Gastrocnemius medialis (tissue), 4 donors: ENCODE results near the gene DPAGT1. TPM values are rescaled to one million over a fixed set of nuclear protein-coding genes. Genes with fewer than 3 reads are reported as not detected.

Experiments used
- ATAC-seq, 2 donors: fragments of 150-250 bp; one replicate each; pipeline ENCODE4 v1.9.1; 2016
- DNase-seq, 2 donors: peaks; one replicate each; pipeline ENCODE4 v3.0.0-alpha.2; 2019
- H3K27ac ChIP-seq, 4 donors: fragments of 200-600 bp; sonication (generic); 1 replicate in 1 of 4; 2 replicates in 3 of 4; pipeline ENCODE4 v1.5.1; 2016 to 2018; ENCODE audit warnings: mild to moderate bottlenecking in 2 of 4, moderate library complexity in 1 of 4
- H3K27me3 ChIP-seq, 3 donors: fragments of 200-600 bp; sonication (generic) in 2 of 3; 1 replicate in 1 of 3; 2 replicates in 2 of 3; pipeline versions ENCODE4 v1.5.1 to v1.6.0; 2016 to 2019; ENCODE audit warnings: mild to moderate bottlenecking in 1 of 3, moderate library complexity in 1 of 3
- H3K36me3 ChIP-seq, 2 donors: fragments of 200-600 bp; sonication (generic) in 1 of 2; one replicate each; pipeline ENCODE4 v1.5.1; 2017 to 2018
- H3K4me1 ChIP-seq, 2 donors: fragments of 200-600 bp; sonication (generic) in 1 of 2; one replicate each; pipeline ENCODE4 v1.5.1; 2016 to 2017; ENCODE audit warnings: mild to moderate bottlenecking in 2 of 2
- H3K4me3 ChIP-seq, 4 donors: fragments of 200-600 bp; sonication (generic) in 3 of 4; 1 replicate in 1 of 4; 2 replicates in 3 of 4; pipeline ENCODE4 v1.5.1; 2016 to 2019; ENCODE audit warnings: mild to moderate bottlenecking in 2 of 4
- H3K9me3 ChIP-seq, 3 donors: fragments of 200-600 bp; sonication (generic) in 2 of 3; 1 replicate in 1 of 3; 2 replicates in 2 of 3; pipeline ENCODE4 v1.5.1; 2016 to 2019
- POLR2A ChIP-seq, 2 donors: fragments of 450-650 bp; IDR thresholded peaks; one replicate each; pipeline ENCODE4 v1.6.1; 2017; ENCODE audit warnings: antibody characterized with exemption in 2 of 2, mild to moderate bottlenecking in 2 of 2, moderate library complexity in 2 of 2
- in situ Hi-C, 4 donors: fragments of 200-750 bp; cut with MboI; loops; one replicate each; pipeline versions ENCODE4 v1.15.0 to v1.8.0; 2017; ENCODE audit warnings: low sequenced_read_pairs in 4 of 4
- intact Hi-C: fragments of 100-400 bp; cut with DNase I; formaldehyde crosslinking; loops from one replicate; pipeline ENCODE4 v1.15.1; 2023; ENCODE audit warnings: low total_unique reads
- total RNA-seq, 4 donors: library from RNA; depleted of rRNA; stranded (reverse); fragments of >200 nt; gene quantifications; one replicate each; pipeline versions ENCODE4 v1.1.0 to v1.2.3, GENCODE V29; 2016
- TF ChIP-seq, protein P1 (sequence below), 5 experiments: fragments of 450-650 bp in 3 of 5; fragments of 200-600 bp in 2 of 5; sonication (generic) in 2 of 5; IDR thresholded peaks in 4 of 5; conservative IDR thresholded peaks in 1 of 5; 1 replicate in 4 of 5; 2 replicates in 1 of 5; pipeline ENCODE4 v1.5.1; 2016 to 2019; ENCODE audit warnings: antibody characterized with exemption in 5 of 5, mild to moderate bottlenecking in 3 of 5, moderate library complexity in 3 of 5

The DPAGT1 gene
- total RNA-seq, 4 donors from 2014 or later = 8.9 to 34.0 (median 15.1) TPM

DNA sequence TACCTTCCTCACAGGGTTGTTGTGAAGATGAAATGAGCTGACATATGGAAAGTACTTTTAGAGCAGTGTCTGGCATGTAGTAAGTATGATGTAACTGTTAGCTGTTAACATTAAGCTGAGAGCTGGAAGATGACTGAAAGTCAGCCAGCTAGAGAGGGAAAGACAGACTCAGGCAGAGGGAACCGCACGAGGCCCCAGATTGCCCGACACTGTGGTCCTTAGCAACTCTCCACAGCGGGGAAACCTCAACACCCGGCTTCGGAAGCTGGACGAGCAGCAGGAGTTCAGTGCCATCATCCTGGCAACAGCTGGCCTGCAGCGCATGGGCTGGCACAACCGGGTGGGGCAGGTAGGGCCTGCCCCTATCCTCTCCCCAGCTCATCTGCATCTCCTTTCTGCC is 10.5 kb downstream of the DPAGT1 start:
- DNase-seq (no peak), ATAC-seq (no peak)
- Histone ChIP-seq H3K36me3 (peaks cover 0 to 7% of the 10 kb centered on the region in 2 donors), H3K4me3 (no peak overlapping the region), H3K4me1 (peaks cover 15 to 24% of the 10 kb centered on the region in 2 donors), H3K9me3 (no peaks in the 10 kb centered on the region), H3K27ac (no peak overlapping the region), H3K27me3 (no peaks in the 10 kb centered on the region)
- in situ Hi-C loops (no loop called here), intact Hi-C loops (no loop called here)
- TF ChIP-seq, protein P1, sequence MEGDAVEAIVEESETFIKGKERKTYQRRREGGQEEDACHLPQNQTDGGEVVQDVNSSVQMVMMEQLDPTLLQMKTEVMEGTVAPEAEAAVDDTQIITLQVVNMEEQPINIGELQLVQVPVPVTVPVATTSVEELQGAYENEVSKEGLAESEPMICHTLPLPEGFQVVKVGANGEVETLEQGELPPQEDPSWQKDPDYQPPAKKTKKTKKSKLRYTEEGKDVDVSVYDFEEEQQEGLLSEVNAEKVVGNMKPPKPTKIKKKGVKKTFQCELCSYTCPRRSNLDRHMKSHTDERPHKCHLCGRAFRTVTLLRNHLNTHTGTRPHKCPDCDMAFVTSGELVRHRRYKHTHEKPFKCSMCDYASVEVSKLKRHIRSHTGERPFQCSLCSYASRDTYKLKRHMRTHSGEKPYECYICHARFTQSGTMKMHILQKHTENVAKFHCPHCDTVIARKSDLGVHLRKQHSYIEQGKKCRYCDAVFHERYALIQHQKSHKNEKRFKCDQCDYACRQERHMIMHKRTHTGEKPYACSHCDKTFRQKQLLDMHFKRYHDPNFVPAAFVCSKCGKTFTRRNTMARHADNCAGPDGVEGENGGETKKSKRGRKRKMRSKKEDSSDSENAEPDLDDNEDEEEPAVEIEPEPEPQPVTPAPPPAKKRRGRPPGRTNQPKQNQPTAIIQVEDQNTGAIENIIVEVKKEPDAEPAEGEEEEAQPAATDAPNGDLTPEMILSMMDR (IDR thresholded peaks at IDR 0.05 in 4 of 5, conservative IDR thresholded peaks at IDR 0.05 in 1 of 5) = no peak
- no peak for TF ChIP-seq POLR2A (IDR thresholded peaks at IDR 0.05)

DNA sequence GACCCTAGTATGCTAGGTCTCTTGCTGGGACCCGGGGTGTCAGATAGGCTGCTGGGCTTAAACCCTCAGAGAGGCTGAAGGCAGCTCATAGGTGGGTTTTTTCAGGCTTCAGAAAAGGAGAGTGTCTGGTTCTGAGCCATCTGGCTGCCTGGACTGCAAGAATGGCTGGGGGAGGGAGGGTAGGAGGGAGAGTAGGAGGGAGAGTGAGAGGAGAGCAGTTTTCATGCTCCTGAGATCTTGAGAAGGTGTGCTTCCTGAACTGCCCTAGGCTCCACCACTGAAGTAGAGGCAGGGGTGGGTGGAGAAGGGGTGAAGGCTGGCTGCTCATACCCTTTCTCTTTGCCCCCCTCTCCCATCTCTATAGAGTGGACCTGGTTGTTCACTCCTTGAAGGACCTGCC is 12.3 kb downstream of the DPAGT1 start:
- Histone ChIP-seq H3K4me3 (no peak overlapping the region), H3K27ac (no peak overlapping the region), H3K9me3 (no peaks in the 10 kb centered on the region), H3K36me3 (peaks cover 0 to 7% of the 10 kb centered on the region in 2 donors), H3K27me3 (no peaks in the 10 kb centered on the region), H3K4me1 (peaks cover 22 to 31% of the 10 kb centered on the region in 2 donors)
- in situ Hi-C loops (no loop called here), intact Hi-C loops (no loop called here)
- no peak for DNase-seq
- TF ChIP-seq, protein P1 (IDR thresholded peaks at IDR 0.05 in 4 of 5, conservative IDR thresholded peaks at IDR 0.05 in 1 of 5) = no peak
- TF ChIP-seq POLR2A (IDR thresholded peaks at IDR 0.05) = no peak
- ATAC-seq = no peak

DNA sequence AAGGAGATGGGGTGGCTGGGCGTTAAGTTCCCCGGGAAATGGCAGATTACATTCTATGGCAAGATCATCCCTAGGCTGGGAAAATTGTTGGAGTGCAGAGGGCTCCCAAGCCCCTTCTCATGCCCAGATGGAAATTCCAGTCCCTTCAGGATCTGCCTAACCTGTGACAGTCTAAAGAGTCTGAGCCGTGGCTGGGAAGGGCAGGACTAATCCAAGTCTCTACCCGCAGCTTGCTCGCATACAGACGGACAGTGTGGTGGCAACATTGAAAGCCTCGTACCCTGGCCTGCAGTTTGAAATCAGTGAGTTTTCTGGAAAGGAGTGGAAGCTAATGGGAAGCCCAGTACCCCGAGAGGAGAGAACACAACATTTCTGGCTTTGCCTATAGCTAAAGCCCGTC is 13.2 kb downstream of the DPAGT1 start:
- DNase-seq = no peak

DNA sequence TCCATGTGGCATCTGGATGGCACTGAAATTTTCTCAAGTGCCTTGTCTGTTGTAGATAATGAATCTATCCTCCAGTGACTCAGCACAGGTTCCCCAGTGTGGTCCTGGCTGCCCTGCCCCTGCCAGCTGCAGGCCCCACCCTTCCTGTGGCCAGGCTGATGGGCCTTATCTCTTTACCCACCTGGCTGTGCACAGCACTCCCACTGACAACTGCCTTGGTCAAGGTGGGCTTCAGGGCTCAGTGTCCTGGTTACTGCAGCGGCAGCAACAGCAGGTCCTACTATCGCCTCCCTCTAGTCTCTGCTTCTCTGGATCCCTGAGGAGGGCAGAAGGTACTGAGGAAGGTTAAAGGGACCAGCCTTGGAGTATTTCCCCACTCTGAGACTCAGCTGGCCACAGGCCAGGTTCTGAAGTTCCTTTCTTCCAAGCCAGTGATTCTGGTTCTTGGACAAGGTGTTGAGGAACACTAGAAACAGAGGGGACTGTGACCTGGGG is 13.9 kb downstream of the DPAGT1 start:
- no peak overlapping the region for H3K4me3 ChIP-seq
- no peaks in the 10 kb centered on the region for H3K27me3 ChIP-seq
- DNase-seq (no peak), ATAC-seq (no peak)
- in situ Hi-C loops (no loop called here), intact Hi-C loops (no loop called here)
- no peak overlapping the region for H3K27ac ChIP-seq
- no peak for TF ChIP-seq POLR2A (IDR thresholded peaks at IDR 0.05)
- TF ChIP-seq, protein P1 (IDR thresholded peaks at IDR 0.05 in 4 of 5, conservative IDR thresholded peaks at IDR 0.05 in 1 of 5) = no peak
- peaks cover 0 to 3% of the 10 kb centered on the region in 2 donors for H3K36me3 ChIP-seq
- no peaks in the 10 kb centered on the region for H3K9me3 ChIP-seq
- H3K4me1 ChIP-seq = peaks cover 15 to 19% of the 10 kb centered on the region in 2 donors

More for the DNA sequence above, 13.2 kb downstream of the DPAGT1 start:
- TF ChIP-seq POLR2A (IDR thresholded peaks at IDR 0.05) = no peak
- TF ChIP-seq, protein P1 (IDR thresholded peaks at IDR 0.05 in 4 of 5, conservative IDR thresholded peaks at IDR 0.05 in 1 of 5) = no peak
- Histone ChIP-seq H3K27me3 (no peaks in the 10 kb centered on the region), H3K4me3 (no peak overlapping the region), H3K9me3 (no peaks in the 10 kb centered on the region), H3K36me3 (peaks cover 0 to 7% of the 10 kb centered on the region in 2 donors), H3K27ac (no peak overlapping the region), H3K4me1 (peaks cover 18 to 25% of the 10 kb centered on the region in 2 donors)
- in situ Hi-C loops (no loop called here), intact Hi-C loops (no loop called here)
- no peak for ATAC-seq

DNA sequence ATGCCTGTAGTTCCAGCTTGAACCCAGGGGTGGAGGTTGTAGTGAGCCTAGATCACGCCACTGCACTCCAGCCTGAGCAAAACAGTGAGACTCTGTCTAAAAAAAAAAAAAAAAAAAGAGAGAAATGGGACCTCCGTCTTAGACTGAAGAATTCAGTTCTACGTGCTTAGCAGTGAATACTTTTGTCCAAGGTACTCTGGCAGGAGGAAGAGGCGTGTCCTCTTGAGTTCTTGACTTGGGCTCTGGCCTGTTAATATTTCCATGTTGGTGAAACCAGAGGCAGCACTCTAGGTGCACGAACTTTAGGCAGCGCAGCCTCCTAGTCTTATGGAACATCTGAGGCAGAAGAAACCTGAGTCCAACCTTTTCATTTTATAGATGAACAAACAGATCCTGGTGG is 14.5 kb downstream of the DPAGT1 start:
- DNase-seq = no peak
- H3K4me3 ChIP-seq = no peak overlapping the region

More for the DNA sequence above, 14.5 kb downstream of the DPAGT1 start:
- in situ Hi-C loops (no loop called here), intact Hi-C loops (no loop called here)
- Histone ChIP-seq H3K9me3 (no peaks in the 10 kb centered on the region), H3K27ac (no peak overlapping the region), H3K4me1 (peaks cover 15 to 17% of the 10 kb centered on the region in 2 donors), H3K36me3 (peaks cover 0 to 7% of the 10 kb centered on the region in 2 donors), H3K27me3 (no peaks in the 10 kb centered on the region)
- ATAC-seq = no peak
- TF ChIP-seq, protein P1 (IDR thresholded peaks at IDR 0.05 in 4 of 5, conservative IDR thresholded peaks at IDR 0.05 in 1 of 5) = no peak
- TF ChIP-seq POLR2A (IDR thresholded peaks at IDR 0.05) = no peak
